Parathyroid adenoma (tissue), 2 donors: ENCODE results near the gene RELN.

ENCODE experiments used
- H2AFZ ChIP-seq: fragments of 300-600 bp; sonication (generic); one replicate; pipeline ENCODE4 v1.7.0; 2017; ENCODE audit warnings: antibody characterized with exemption, mild to moderate bottlenecking
- H3K27ac ChIP-seq: fragments of 300-600 bp; sonication (generic); one replicate; pipeline ENCODE4 v1.7.0; 2017
- H3K27me3 ChIP-seq: fragments of 300-600 bp; sonication (generic); one replicate; pipeline ENCODE4 v1.7.0; 2017; ENCODE audit warnings: low read length; ENCODE audit not compliant: control insufficient read depth, insufficient read depth
- H3K36me3 ChIP-seq: fragments of 300-600 bp; sonication (generic); one replicate; pipeline ENCODE4 v1.7.0; 2017; ENCODE audit warnings: low read length; ENCODE audit not compliant: control insufficient read depth, insufficient read depth
- H3K4me1 ChIP-seq: fragments of 300-600 bp; sonication (generic); one replicate; pipeline ENCODE4 v1.7.0; 2017; ENCODE audit warnings: control low read depth
- H3K4me2 ChIP-seq: fragments of 300-600 bp; sonication (generic); one replicate; pipeline ENCODE4 v1.7.0; 2017; ENCODE audit warnings: low read length
- H3K4me3 ChIP-seq: fragments of 300-600 bp; sonication (generic); one replicate; pipeline ENCODE4 v1.7.0; 2017; ENCODE audit warnings: low read depth, low read length
- H3K79me2 ChIP-seq: fragments of 300-600 bp; sonication (generic); one replicate; pipeline ENCODE4 v1.7.0; 2017; ENCODE audit warnings: control low read depth
- H3K9ac ChIP-seq: fragments of 300-600 bp; sonication (generic); one replicate; pipeline ENCODE4 v1.7.0; 2017; ENCODE audit warnings: mild to moderate bottlenecking
- H3K9me3 ChIP-seq: fragments of 300-600 bp; sonication (generic); one replicate; pipeline ENCODE4 v1.7.0; 2017; ENCODE audit warnings: low read length; ENCODE audit not compliant: control insufficient read depth
- CTCF ChIP-seq: fragments of 300-600 bp; sonication (generic); IDR thresholded peaks from one replicate; pipeline ENCODE4 v1.7.0; 2017; ENCODE audit warnings: antibody characterized with exemption, mild to moderate bottlenecking
- donor health status: primary hyperparathyroidism.

RELN gene

DNA sequence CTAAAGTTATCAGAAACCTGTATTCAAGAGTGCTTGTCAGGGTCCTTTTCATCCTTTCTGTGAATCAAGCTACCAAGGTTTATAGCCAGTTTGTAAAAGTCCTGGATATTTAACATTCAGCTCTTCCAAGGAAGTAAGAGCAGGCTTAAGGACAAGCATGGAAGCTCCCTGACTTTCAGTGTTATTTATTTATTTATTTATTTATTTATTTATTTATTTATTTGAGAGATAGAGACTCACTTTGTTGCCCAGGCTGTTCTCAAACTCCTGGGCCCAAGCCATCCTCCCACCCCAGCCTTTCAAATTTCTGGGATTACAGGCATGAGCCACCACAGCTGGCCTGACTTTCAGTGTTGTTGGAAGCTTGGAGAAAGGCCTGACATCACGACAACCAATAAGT, 44.4 kb upstream of the RELN start:
- TF ChIP-seq CTCF, result no peak
- H3K4me2 ChIP-seq, result no peak overlapping the region
- no peaks in the 10 kb centered on the region for H3K9me3 ChIP-seq
- H3K27ac ChIP-seq, result no peak overlapping the region
- no peak overlapping the region for H2AFZ ChIP-seq
- H3K4me1 ChIP-seq, result no peaks in the 10 kb centered on the region
- H3K27me3 ChIP-seq, result no peaks in the 10 kb centered on the region
- no peaks in the 10 kb centered on the region for H3K36me3 ChIP-seq
- no peak overlapping the region for H3K9ac ChIP-seq
- H3K4me3 ChIP-seq, result no peak overlapping the region
- no peaks in the 10 kb centered on the region for H3K79me2 ChIP-seq

DNA sequence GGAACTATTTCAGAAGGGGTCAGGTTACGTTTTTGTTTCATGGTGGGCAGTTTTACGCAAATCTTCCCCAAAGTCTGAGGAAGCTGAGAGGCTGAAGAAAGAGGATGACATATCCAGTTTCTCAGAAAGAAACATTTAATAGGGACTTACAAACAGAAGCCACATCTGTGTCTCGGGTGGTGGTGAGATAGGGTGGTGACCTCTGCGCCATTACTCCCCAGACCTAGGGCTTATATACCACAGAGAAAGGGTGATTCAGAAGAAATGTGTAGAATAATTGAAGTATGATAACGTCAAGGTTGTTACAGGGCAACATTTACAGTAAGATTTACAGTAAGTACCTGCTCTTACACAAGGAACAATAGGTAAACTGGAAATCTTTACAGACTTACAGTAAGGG, 43.0 kb upstream of the RELN start:
- Histone ChIP-seq H3K4me3 (no peak overlapping the region), H3K4me2 (no peak overlapping the region), H3K79me2 (no peaks in the 10 kb centered on the region), H3K9ac (no peak overlapping the region), H3K4me1 (no peaks in the 10 kb centered on the region), H2AFZ (no peak overlapping the region), H3K9me3 (no peaks in the 10 kb centered on the region), H3K27ac (no peak overlapping the region), H3K36me3 (no peaks in the 10 kb centered on the region), H3K27me3 (no peaks in the 10 kb centered on the region)
- TF ChIP-seq CTCF, result no peak

DNA sequence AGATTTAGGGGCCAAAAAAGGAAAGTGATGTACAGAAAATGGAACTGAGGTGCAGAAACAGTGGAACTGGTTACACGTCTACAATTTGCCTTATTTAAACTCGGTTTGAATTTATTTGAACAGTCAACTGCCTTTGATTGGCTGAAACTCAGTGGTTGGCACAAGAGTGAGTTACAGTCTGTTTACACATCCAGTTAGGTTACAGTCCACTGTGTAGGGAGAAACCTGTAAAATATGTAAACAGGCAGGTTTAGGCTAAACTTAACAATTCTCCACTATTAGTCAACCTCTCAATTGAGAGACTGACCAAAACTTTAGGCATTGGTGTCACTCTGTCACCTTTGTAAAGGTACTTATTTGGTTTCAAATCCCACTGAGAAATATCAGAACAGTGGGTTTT, 40.3 kb upstream of the RELN start:
- Histone ChIP-seq H3K4me2 (no peak overlapping the region), H3K4me1 (no peaks in the 10 kb centered on the region), H3K36me3 (no peaks in the 10 kb centered on the region), H3K9ac (no peak overlapping the region), H3K27ac (no peak overlapping the region), H2AFZ (no peak overlapping the region), H3K27me3 (no peaks in the 10 kb centered on the region), H3K4me3 (no peak overlapping the region), H3K79me2 (no peaks in the 10 kb centered on the region), H3K9me3 (no peaks in the 10 kb centered on the region)
- no peak for TF ChIP-seq CTCF

GRCh38 chr7:104024632-104025031, 35.2 kb upstream of the RELN start:
- Histone ChIP-seq H3K4me3 (no peak overlapping the region), H2AFZ (no peak overlapping the region), H3K36me3 (no peaks in the 10 kb centered on the region), H3K9me3 (no peaks in the 10 kb centered on the region), H3K27ac (no peak overlapping the region), H3K4me1 (no peaks in the 10 kb centered on the region), H3K9ac (no peak overlapping the region), H3K79me2 (no peaks in the 10 kb centered on the region), H3K27me3 (no peaks in the 10 kb centered on the region), H3K4me2 (no peak overlapping the region)
- TF ChIP-seq CTCF, result no peak

DNA sequence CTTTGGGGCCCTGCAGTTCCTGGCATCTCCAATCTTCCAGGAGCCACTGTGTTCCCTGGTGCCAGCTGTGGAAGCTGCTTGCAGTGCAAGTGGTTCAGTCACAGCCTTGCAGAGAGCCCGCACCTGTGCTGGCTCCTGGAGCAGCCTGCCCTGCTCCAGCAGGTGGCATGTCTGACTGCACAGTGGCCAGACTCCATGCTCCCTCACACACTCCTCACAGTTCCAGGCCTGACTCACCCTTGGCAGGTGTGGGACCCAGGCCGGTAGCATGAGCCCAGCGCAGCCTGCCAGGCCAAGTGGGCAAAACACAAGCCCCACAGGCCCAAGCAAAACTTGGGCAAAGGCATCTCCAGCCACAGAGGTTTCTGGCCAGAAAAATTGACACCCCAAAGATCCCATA, 33.6 kb upstream of the RELN start:
- H3K4me1 ChIP-seq, result no peaks in the 10 kb centered on the region
- no peak overlapping the region for H3K4me2 ChIP-seq
- H3K9ac ChIP-seq, result no peak overlapping the region
- no peaks in the 10 kb centered on the region for H3K27me3 ChIP-seq
- no peak overlapping the region for H3K4me3 ChIP-seq
- H3K36me3 ChIP-seq, result no peaks in the 10 kb centered on the region
- no peaks in the 10 kb centered on the region for H3K79me2 ChIP-seq
- TF ChIP-seq CTCF, result no peak
- H2AFZ ChIP-seq, result no peak overlapping the region
- no peaks in the 10 kb centered on the region for H3K9me3 ChIP-seq
- H3K27ac ChIP-seq, result no peak overlapping the region
